HepG2 (cell line): Measurements from ENCODE around the gene SYDE2.

Experiments used
- ARNTL ChIP-seq: sonication (generic); formaldehyde crosslinking; IDR thresholded peaks from 2 replicates; pipeline ENCODE4 v1.4.0; 2020; ENCODE audit warnings: mild to moderate bottlenecking, missing genetic modification reagents
- EP300 ChIP-seq, 3 experiments: sonication (generic) in 1 of 3; formaldehyde crosslinking in 1 of 3; IDR thresholded peaks; 2 replicates each; pipeline versions ENCODE4 v1.5.1 to v1.6.1; 2011 to 2020; ENCODE audit warnings: low read depth in 2 of 3, low read length in 2 of 3, borderline replicate concordance in 1 of 3, improper control_type of control experiment in 1 of 3, mild to moderate bottlenecking in 1 of 3, missing genetic modification reagents in 1 of 3, moderate library complexity in 1 of 3
- JUN ChIP-seq: sonication (generic); formaldehyde crosslinking; IDR thresholded peaks from 2 replicates; pipeline ENCODE4 v1.4.0; 2020; ENCODE audit warnings: mild to moderate bottlenecking, missing genetic modification reagents
- RAD21 ChIP-seq: fragments of 450-650 bp; formaldehyde crosslinking; IDR thresholded peaks from 2 replicates; pipeline ENCODE4 v1.5.0; 2020; ENCODE audit warnings: mild to moderate bottlenecking
- SRF ChIP-seq: IDR thresholded peaks from 2 replicates; pipeline ENCODE4 v1.6.1; 2011; ENCODE audit warnings: mild to moderate bottlenecking, low read depth, low read length, moderate library complexity
- U2AF2 ChIP-seq: fragments of 200-400 bp; formaldehyde crosslinking; IDR thresholded peaks from 2 replicates; pipeline ENCODE4 v1.6.1; 2017; ENCODE audit warnings: low read depth, mild to moderate bottlenecking, low read length
- ZNF180 ChIP-seq: sonication (generic); formaldehyde crosslinking; IDR thresholded peaks from 2 replicates; pipeline ENCODE4 v1.4.0; 2020; ENCODE audit warnings: low read depth, missing genetic modification reagents, borderline replicate concordance
- ZZZ3 ChIP-seq: sonication (generic); formaldehyde crosslinking; IDR thresholded peaks from 2 replicates; pipeline ENCODE4 v1.4.0; 2020; ENCODE audit warnings: missing genetic modification reagents, mild to moderate bottlenecking, borderline replicate concordance
- TF ChIP-seq, protein P1 (sequence below): sonication (generic); formaldehyde crosslinking; IDR thresholded peaks from 2 replicates; pipeline ENCODE4 v1.5.1; 2020; ENCODE audit warnings: mild to moderate bottlenecking, missing genetic modification reagents, moderate library complexity
- TF ChIP-seq, protein P2 (sequence below): sonication (generic); formaldehyde crosslinking; IDR thresholded peaks from 2 replicates; pipeline ENCODE4 v1.5.0; 2020; ENCODE audit warnings: mild to moderate bottlenecking, missing genetic modification reagents, moderate library complexity

DNA sequence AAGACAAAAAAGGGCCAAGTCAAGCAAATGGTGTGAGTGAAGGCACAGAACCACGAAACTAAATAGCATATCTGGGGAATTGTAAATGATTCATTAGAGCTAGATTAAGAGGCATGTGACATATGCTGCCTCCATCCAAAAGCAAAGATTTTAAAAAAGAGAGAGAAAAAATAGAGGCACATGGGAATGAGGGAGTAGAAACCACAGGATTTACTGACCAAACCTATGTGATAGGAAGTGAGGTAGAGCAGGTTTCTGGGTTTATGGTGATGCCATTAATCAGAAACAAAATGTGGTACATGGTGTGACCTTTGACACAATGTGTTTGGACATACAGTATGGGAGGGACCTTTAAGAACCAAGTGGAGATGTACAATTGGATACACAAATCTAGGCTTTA lies 45.1 kb upstream of the SYDE2 start:
- TF ChIP-seq ZZZ3 (CRISPR knock-in tag), result no peak
- no peak for TF ChIP-seq JUN (CRISPR knock-in tag)
- TF ChIP-seq, protein P1, sequence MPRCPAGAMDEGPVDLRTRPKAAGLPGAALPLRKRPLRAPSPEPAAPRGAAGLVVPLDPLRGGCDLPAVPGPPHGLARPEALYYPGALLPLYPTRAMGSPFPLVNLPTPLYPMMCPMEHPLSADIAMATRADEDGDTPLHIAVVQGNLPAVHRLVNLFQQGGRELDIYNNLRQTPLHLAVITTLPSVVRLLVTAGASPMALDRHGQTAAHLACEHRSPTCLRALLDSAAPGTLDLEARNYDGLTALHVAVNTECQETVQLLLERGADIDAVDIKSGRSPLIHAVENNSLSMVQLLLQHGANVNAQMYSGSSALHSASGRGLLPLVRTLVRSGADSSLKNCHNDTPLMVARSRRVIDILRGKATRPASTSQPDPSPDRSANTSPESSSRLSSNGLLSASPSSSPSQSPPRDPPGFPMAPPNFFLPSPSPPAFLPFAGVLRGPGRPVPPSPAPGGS, result no peak
- TF ChIP-seq, protein P2, sequence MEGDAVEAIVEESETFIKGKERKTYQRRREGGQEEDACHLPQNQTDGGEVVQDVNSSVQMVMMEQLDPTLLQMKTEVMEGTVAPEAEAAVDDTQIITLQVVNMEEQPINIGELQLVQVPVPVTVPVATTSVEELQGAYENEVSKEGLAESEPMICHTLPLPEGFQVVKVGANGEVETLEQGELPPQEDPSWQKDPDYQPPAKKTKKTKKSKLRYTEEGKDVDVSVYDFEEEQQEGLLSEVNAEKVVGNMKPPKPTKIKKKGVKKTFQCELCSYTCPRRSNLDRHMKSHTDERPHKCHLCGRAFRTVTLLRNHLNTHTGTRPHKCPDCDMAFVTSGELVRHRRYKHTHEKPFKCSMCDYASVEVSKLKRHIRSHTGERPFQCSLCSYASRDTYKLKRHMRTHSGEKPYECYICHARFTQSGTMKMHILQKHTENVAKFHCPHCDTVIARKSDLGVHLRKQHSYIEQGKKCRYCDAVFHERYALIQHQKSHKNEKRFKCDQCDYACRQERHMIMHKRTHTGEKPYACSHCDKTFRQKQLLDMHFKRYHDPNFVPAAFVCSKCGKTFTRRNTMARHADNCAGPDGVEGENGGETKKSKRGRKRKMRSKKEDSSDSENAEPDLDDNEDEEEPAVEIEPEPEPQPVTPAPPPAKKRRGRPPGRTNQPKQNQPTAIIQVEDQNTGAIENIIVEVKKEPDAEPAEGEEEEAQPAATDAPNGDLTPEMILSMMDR (CRISPR knock-in tag), result no peak
- no peak for TF ChIP-seq EP300 (IDR thresholded peaks at IDR 0.05; ENCODE audit: low read depth in 2 of 2, low read length in 2 of 2)
- TF ChIP-seq EP300 (CRISPR knock-in tag; IDR thresholded peaks at IDR 0.05; ENCODE audit: borderline replicate concordance), result no peak
- TF ChIP-seq ZNF180, result no peak
- no peak for TF ChIP-seq U2AF2
- no peak for TF ChIP-seq SRF
- TF ChIP-seq ARNTL (CRISPR knock-in tag), result no peak
- no peak for TF ChIP-seq RAD21 (CRISPR knock-in tag)
